Endothelial cell of umbilical vein (primary cell): Measurements from ENCODE around the gene DENND5B. TPM values are rescaled to one million over a fixed set of nuclear protein-coding genes. Genes with fewer than 3 reads are reported as not detected.

Experiments used
- BruUV-seq: library from RNA; stranded (reverse); fragments of 400-500 nt; replicated peaks from 2 replicates; lab custom pipeline; 2021; lab: Mats Ljungman, UMichigan
- CTCF ChIA-PET: fragments of 300-600, 350-600 bp; sonication (Branson Sonifier 250); formaldehyde crosslinking; loops from one replicate; lab custom pipeline; 2021; ENCODE audit warnings: antibody characterized with exemption, inconsistent platforms; lab: Charles Lee
- POLR2A ChIA-PET: fragments of 300-600, 350-600 bp; sonication (Branson Sonifier 250); formaldehyde crosslinking; loops from one replicate; lab custom pipeline; 2021; ENCODE audit warnings: antibody characterized with exemption, inconsistent platforms; lab: Charles Lee
- DNase-seq: peaks from one replicate; pipeline ENCODE4 v3.0.0-alpha.2; 2011; ENCODE audit warnings: low read depth, low spot score
- FAIRE-seq: peaks from 2 replicates; lab custom pipeline; 2011; peaks lifted over from hg19 to GRCh38; lab: Jason Lieb, UNC
- H2AFZ ChIP-seq: 2 replicates; pipeline ENCODE4 v1.6.0; 2012; ENCODE audit warnings: low read depth, low read length, control low read depth, inconsistent platforms
- H3K27ac ChIP-seq: 2 replicates; pipeline ENCODE4 v1.5.1; 2011; ENCODE audit warnings: low read depth, mild to moderate bottlenecking, control low read depth, low read length, moderate library complexity; ENCODE audit not compliant: insufficient read depth
- H3K27me3 ChIP-seq, 2 experiments: 2 replicates each; pipeline versions ENCODE4 v1.6.0 to v1.6.1; 2011; ENCODE audit warnings: low read length in 2 of 2, mixed read lengths in 1 of 2; ENCODE audit not compliant: control insufficient read depth in 2 of 2, insufficient read depth in 2 of 2
- H3K36me3 ChIP-seq, 2 experiments: 2 replicates in 1 of 2; 3 replicates in 1 of 2; pipeline ENCODE4 v1.5.1; 2011; ENCODE audit warnings: low read length in 2 of 2, mild to moderate bottlenecking in 1 of 2, moderate library complexity in 1 of 2; ENCODE audit not compliant: control insufficient read depth in 2 of 2, insufficient read depth in 2 of 2; ENCODE audit errors: extremely low read depth in 1 of 2
- H3K4me1 ChIP-seq: 3 replicates; pipeline ENCODE4 v1.5.1; 2011; ENCODE audit warnings: mild to moderate bottlenecking, low read length; ENCODE audit not compliant: control insufficient read depth, insufficient read depth; ENCODE audit errors: extremely low read depth
- H3K4me2 ChIP-seq: 2 replicates; pipeline ENCODE4 v1.6.1; 2011; ENCODE audit warnings: low read length, control low read depth, mixed read lengths; ENCODE audit not compliant: insufficient read depth
- H3K4me3 ChIP-seq, 3 experiments: fragments of 200-600 bp in 1 of 3; sonication (generic), shearing (Covaris generic) in 1 of 3; replicated peaks in 1 of 3; 2 replicates each; pipeline ENCODE4 v1.5.1; 2011 to 2016; ENCODE audit warnings: control low read depth in 3 of 3, low read length in 3 of 3, mild to moderate bottlenecking in 2 of 3, inconsistent platforms in 1 of 3, low read depth in 1 of 3, moderate library complexity in 1 of 3; ENCODE audit not compliant: insufficient read depth in 1 of 3
- H3K79me2 ChIP-seq: 2 replicates; pipeline ENCODE4 v1.6.0; 2012; ENCODE audit warnings: low read length, inconsistent platforms; ENCODE audit not compliant: control insufficient read depth, insufficient read depth
- H3K9ac ChIP-seq: replicated peaks from 2 replicates; pipeline ENCODE3; 2011; ENCODE audit warnings: low read length, control low read depth; ENCODE audit not compliant: insufficient read depth; ENCODE audit errors: extremely low read depth
- H3K9me1 ChIP-seq: replicated peaks from 3 replicates; pipeline ENCODE4 v1.6.0; 2011; ENCODE audit warnings: mild to moderate bottlenecking, low read length; ENCODE audit not compliant: control insufficient read depth, insufficient read depth; ENCODE audit errors: extremely low read depth
- H3K9me3 ChIP-seq: replicated peaks from 2 replicates; pipeline ENCODE4 v1.5.1; 2012; ENCODE audit warnings: low read length, inconsistent platforms; ENCODE audit not compliant: control insufficient read depth, insufficient read depth
- H4K20me1 ChIP-seq: replicated peaks from 2 replicates; pipeline ENCODE3; 2011; ENCODE audit warnings: mild to moderate bottlenecking, low read length; ENCODE audit not compliant: control insufficient read depth, insufficient read depth; ENCODE audit errors: extremely low read depth
- CTCF ChIP-seq, 2 donors: IDR thresholded peaks; 1 replicate in 1 of 2; 2 replicates in 1 of 2; pipeline ENCODE4 v1.5.1; 2011; ENCODE audit warnings: low read length in 2 of 2, mild to moderate bottlenecking in 2 of 2, moderate library complexity in 2 of 2, control low read depth in 1 of 2, inconsistent platforms in 1 of 2, low read depth in 1 of 2; ENCODE audit not compliant: insufficient read depth in 1 of 2; ENCODE audit errors: extremely low read depth in 1 of 2
- EZH2 ChIP-seq: IDR thresholded peaks from 2 replicates; pipeline ENCODE4 v1.6.1; 2012; ENCODE audit warnings: borderline replicate concordance, low read depth, mild to moderate bottlenecking, moderate library complexity, low read length, inconsistent platforms; ENCODE audit not compliant: severe bottlenecking
- FOS ChIP-seq: IDR thresholded peaks from 2 replicates; pipeline ENCODE4 v1.6.1; 2011; ENCODE audit warnings: mild to moderate bottlenecking, low read length, moderate library complexity, borderline replicate concordance; ENCODE audit not compliant: insufficient read depth
- GATA2 ChIP-seq: IDR thresholded peaks from 2 replicates; pipeline ENCODE4 v1.7.0; 2011; ENCODE audit warnings: low read depth, mild to moderate bottlenecking, moderate library complexity, mixed read lengths, low read length; ENCODE audit not compliant: insufficient read length, insufficient read depth
- JUN ChIP-seq: IDR thresholded peaks from 2 replicates; pipeline ENCODE4 v1.6.1; 2011; ENCODE audit warnings: borderline replicate concordance, low read depth; ENCODE audit not compliant: insufficient read length, insufficient read depth
- MYC ChIP-seq: IDR thresholded peaks from one replicate; pipeline ENCODE4 v1.6.1; 2011; ENCODE audit warnings: mild to moderate bottlenecking, low read depth, low read length
- POLR2A ChIP-seq: IDR thresholded peaks from 2 replicates; pipeline ENCODE4 v1.6.1; 2012; ENCODE audit warnings: low read depth, mild to moderate bottlenecking, control low read depth, low read length
- POLR2AphosphoS5 ChIP-seq: IDR thresholded peaks from 2 replicates; pipeline ENCODE4 v1.6.1; 2012; ENCODE audit warnings: low read depth, mild to moderate bottlenecking, control low read depth, low read length, moderate library complexity; ENCODE audit not compliant: insufficient read depth
- dilution Hi-C: fragments of 300-500 bp; cut with MboI; formaldehyde crosslinking; loops from one replicate; pipeline ENCODE4 v1.15.0; 2019; ENCODE audit warnings: low sequenced_read_pairs; ENCODE audit not compliant: extremely low pct_ligation_motif_present
- intact Hi-C: fragments of 100-400 bp; cut with micrococcal nuclease; formaldehyde crosslinking; loops from one replicate; pipeline ENCODE4 v1.10.0; 2022
- polyA plus RNA-seq, 4 experiments: library from polyadenylated mRNA; depleted of rRNA in 3 of 4; stranded (reverse) in 3 of 4; unstranded in 1 of 4; fragments of >200 nt; gene quantifications; 2 replicates each; pipeline versions ENCODE4 v1.2.1 to v1.2.3, GENCODE V29; 2011 to 2012; ENCODE audit warnings: missing spikeins in 1 of 4
- total RNA-seq: library from RNA; stranded (reverse); gene quantifications from 2 replicates; pipeline ENCODE4 v1.2.3, GENCODE V29; 2021
- TF ChIP-seq, protein P1 (sequence below): IDR thresholded peaks from 2 replicates; pipeline ENCODE4 v1.6.1; 2011; ENCODE audit not compliant: insufficient read depth, insufficient read length

The DENND5B gene
- total and polyA plus RNA-seq, 2 donors (not counting 3 experiments of a cell fraction or from before 2014, with no cell fraction given) = 10.3 to 18.3 TPM

GRCh38 chr12:31603546-31604009 lies 12.6 kb upstream of the DENND5B start:
- H3K9me3 ChIP-seq = no peaks in the 10 kb centered on the region
- H4K20me1 ChIP-seq = no peaks in the 10 kb centered on the region
- no TSS peak for BruUV-seq
- H3K27me3 ChIP-seq = no peaks in the 10 kb centered on the region
- dilution Hi-C loops (no loop called here), intact Hi-C loops (no loop called here)
- no peak overlapping the region for H3K4me2 ChIP-seq
- ChIA-PET CTCF (interaction anchor here (1.0 kb wide), 3 partner anchors 8 to 201 kb away, joined by 3 to 5 read pairs (median 3); no protein-coding TSS in a partner anchor), POLR2A (no interaction called here)
- TF ChIP-seq MYC (no peak), CTCF (IDR thresholded peaks at IDR 0.05; ENCODE audit: extremely low read depth in 1 of 2, insufficient read depth in 1 of 2, low read depth in 1 of 2, low read length in 2 of 2) (no peak), FOS (no peak), EZH2 (no peak), POLR2A (no peak), POLR2AphosphoS5 (no peak), GATA2 (no peak), JUN (no peak)
- TF ChIP-seq, protein P1, sequence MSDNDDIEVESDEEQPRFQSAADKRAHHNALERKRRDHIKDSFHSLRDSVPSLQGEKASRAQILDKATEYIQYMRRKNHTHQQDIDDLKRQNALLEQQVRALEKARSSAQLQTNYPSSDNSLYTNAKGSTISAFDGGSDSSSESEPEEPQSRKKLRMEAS = no peak
- DNase-seq (no peak), FAIRE-seq (no peak)
- H3K79me2 ChIP-seq = no peaks in the 10 kb centered on the region
- no peak overlapping the region for H3K4me3 ChIP-seq
- H2AFZ ChIP-seq = no peak overlapping the region
- no peaks in the 10 kb centered on the region for H3K36me3 ChIP-seq
- H3K27ac ChIP-seq = no peak overlapping the region
- no peaks in the 10 kb centered on the region for H3K9me1 ChIP-seq
- no peak overlapping the region for H3K9ac ChIP-seq
- peaks cover 6% of the 10 kb centered on the region for H3K4me1 ChIP-seq
